OCI-LY3 (cell line): ENCODE data around the gene SPSB1.
"Not testable (repeated sequence)": the region's sequence is repeated elsewhere in the genome, so short reads cannot be mapped to it uniquely, and the experiment has no call there.

Experiments
- H2AFZ ChIP-seq: fragments of 200-600, 300-600 bp; shearing (Covaris generic); 2 replicates; pipeline ENCODE4 v1.6.0; 2014; ENCODE audit warnings: antibody characterized with exemption, low read depth, low read length
- H3K27ac ChIP-seq: fragments of 200-600, 300-600 bp; sonication (generic); 2 replicates; pipeline ENCODE4 v1.5.1; 2014; ENCODE audit warnings: mild to moderate bottlenecking, low read length, moderate library complexity, mixed read lengths
- H3K27me3 ChIP-seq: fragments of 200-600, 300-600 bp; sonication (generic); 2 replicates; pipeline ENCODE4 v1.6.1; 2014; ENCODE audit warnings: low read depth, low read length, mixed read lengths
- H3K36me3 ChIP-seq: fragments of 200-600, 300-600 bp; sonication (generic); replicated peaks from 2 replicates; pipeline ENCODE3; 2014; ENCODE audit warnings: low read depth, low read length, mixed read lengths
- H3K4me1 ChIP-seq: fragments of 300-600, 200-600 bp; sonication (generic); 2 replicates; pipeline ENCODE4 v1.6.1; 2014; ENCODE audit warnings: low read length, mixed read lengths
- H3K4me2 ChIP-seq: fragments of 200-600, 300-600 bp; sonication (generic); 2 replicates; pipeline ENCODE4 v1.6.1; 2014; ENCODE audit warnings: low read length, mixed read lengths
- H3K4me3 ChIP-seq: fragments of 300-600, 200-600 bp; sonication (generic); 2 replicates; pipeline ENCODE4 v1.5.1; 2014; ENCODE audit warnings: antibody characterized with exemption, mild to moderate bottlenecking, low read length, moderate library complexity
- H3K79me2 ChIP-seq: fragments of 300-600, 200-600 bp; shearing (Covaris generic); 2 replicates; pipeline ENCODE4 v1.6.1; 2014; ENCODE audit warnings: mild to moderate bottlenecking, low read length, mixed read lengths
- H3K9ac ChIP-seq: fragments of 300-600, 200-600 bp; shearing (Covaris generic); 2 replicates; pipeline ENCODE4 v1.6.0; 2014; ENCODE audit warnings: mild to moderate bottlenecking, low read length, moderate library complexity
- H3K9me3 ChIP-seq: fragments of 200-600, 300-600 bp; shearing (Covaris generic); 2 replicates; pipeline ENCODE4 v1.6.1; 2014; ENCODE audit warnings: low read length, mixed read lengths; ENCODE audit not compliant: insufficient read depth
- H4K20me1 ChIP-seq: fragments of 200-600, 300-600 bp; sonication (generic); 2 replicates; pipeline ENCODE4 v1.6.1; 2016; ENCODE audit warnings: low read length, mixed read lengths; ENCODE audit not compliant: insufficient read depth
- EZH2phosphoT487 ChIP-seq: fragments of 200-600 bp; shearing (Covaris generic); IDR thresholded peaks from 2 replicates; pipeline ENCODE4 v1.6.1; 2018; ENCODE audit warnings: antibody characterized with exemption, mixed run types, low read depth
- TF ChIP-seq, protein P1 (sequence below): fragments of 200-600, 300-600 bp; sonication (generic); IDR thresholded peaks from 2 replicates; pipeline ENCODE4 v1.5.1; 2014; ENCODE audit warnings: antibody characterized with exemption, low read length, low read depth

The SPSB1 gene

GRCh38 chr1:9298282-9298681 is 5.6 kb downstream of the SPSB1 start:
- Histone ChIP-seq H3K9ac (no peak overlapping the region), H3K27me3 (peaks cover 16% of the 10 kb centered on the region), H3K79me2 (no peaks in the 10 kb centered on the region), H2AFZ (no peak overlapping the region), H3K4me3 (no peak overlapping the region), H3K9me3 (no peaks in the 10 kb centered on the region), H3K27ac (no peak overlapping the region), H4K20me1 (no peaks in the 10 kb centered on the region), H3K4me2 (no peak overlapping the region), H3K36me3 (no peaks in the 10 kb centered on the region), H3K4me1 (no peaks in the 10 kb centered on the region)
- TF ChIP-seq, protein P1, sequence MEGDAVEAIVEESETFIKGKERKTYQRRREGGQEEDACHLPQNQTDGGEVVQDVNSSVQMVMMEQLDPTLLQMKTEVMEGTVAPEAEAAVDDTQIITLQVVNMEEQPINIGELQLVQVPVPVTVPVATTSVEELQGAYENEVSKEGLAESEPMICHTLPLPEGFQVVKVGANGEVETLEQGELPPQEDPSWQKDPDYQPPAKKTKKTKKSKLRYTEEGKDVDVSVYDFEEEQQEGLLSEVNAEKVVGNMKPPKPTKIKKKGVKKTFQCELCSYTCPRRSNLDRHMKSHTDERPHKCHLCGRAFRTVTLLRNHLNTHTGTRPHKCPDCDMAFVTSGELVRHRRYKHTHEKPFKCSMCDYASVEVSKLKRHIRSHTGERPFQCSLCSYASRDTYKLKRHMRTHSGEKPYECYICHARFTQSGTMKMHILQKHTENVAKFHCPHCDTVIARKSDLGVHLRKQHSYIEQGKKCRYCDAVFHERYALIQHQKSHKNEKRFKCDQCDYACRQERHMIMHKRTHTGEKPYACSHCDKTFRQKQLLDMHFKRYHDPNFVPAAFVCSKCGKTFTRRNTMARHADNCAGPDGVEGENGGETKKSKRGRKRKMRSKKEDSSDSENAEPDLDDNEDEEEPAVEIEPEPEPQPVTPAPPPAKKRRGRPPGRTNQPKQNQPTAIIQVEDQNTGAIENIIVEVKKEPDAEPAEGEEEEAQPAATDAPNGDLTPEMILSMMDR, result no peak
- no peak for TF ChIP-seq EZH2phosphoT487

- not testable (repeated sequence) for H2AFZ ChIP-seq, H3K4me2 ChIP-seq, H3K9me3 ChIP-seq, H3K27ac ChIP-seq, H4K20me1 ChIP-seq, H3K27me3 ChIP-seq, H3K9ac ChIP-seq, H3K4me3 ChIP-seq, H3K36me3 ChIP-seq, H3K4me1 ChIP-seq, H3K79me2 ChIP-seq
Measured at GRCh38 chr1:9299571-9300541, 7.2 kb downstream of the SPSB1 start.

DNA sequence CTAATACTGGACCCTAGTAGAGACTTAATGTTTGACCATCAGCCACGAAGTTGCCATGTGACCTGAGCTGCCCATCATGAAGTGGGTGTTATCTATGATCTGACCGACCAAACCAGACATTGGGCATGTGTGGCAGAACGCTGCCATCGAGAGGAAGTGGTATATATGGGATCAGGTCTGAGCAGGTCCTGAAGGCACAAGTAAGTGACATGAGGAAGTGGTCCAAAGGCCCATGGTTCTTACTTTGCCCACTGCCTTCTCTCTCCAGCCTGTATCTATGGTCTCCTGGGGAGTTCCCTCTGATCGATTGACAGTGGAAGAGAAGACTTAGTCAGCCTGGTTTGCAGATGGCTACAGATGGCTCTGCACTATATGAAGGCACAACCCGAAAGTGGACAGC is 7.9 kb downstream of the SPSB1 start:
- Histone ChIP-seq H3K9me3 (no peaks in the 10 kb centered on the region), H3K27me3 (0 out of 2 replicates have a peak, but pooled peaks cover 4% of the 10 kb centered on the region), H3K9ac (no peak overlapping the region), H3K4me2 (no peak overlapping the region), H3K4me1 (no peaks in the 10 kb centered on the region), H3K36me3 (no peaks in the 10 kb centered on the region), H3K79me2 (no peaks in the 10 kb centered on the region), H4K20me1 (no peaks in the 10 kb centered on the region), H3K27ac (no peak overlapping the region), H3K4me3 (no peak overlapping the region), H2AFZ (no peak overlapping the region)
- TF ChIP-seq, protein P1, result no peak
- no peak for TF ChIP-seq EZH2phosphoT487

GRCh38 chr1:9302745-9303524 is 10.2 kb downstream of the SPSB1 start:
- TF ChIP-seq, protein P1, result no peak
- TF ChIP-seq EZH2phosphoT487, result no peak
- Histone ChIP-seq H3K4me2 (no peak overlapping the region), H2AFZ (no peak overlapping the region), H3K4me1 (no peaks in the 10 kb centered on the region), H3K4me3 (no peak overlapping the region), H4K20me1 (no peaks in the 10 kb centered on the region), H3K9ac (no peak overlapping the region), H3K36me3 (no peaks in the 10 kb centered on the region), H3K79me2 (no peaks in the 10 kb centered on the region), H3K27me3 (0 out of 2 replicates have a peak, but pooled peaks cover 4% of the 10 kb centered on the region), H3K27ac (no peak overlapping the region), H3K9me3 (no peaks in the 10 kb centered on the region)
